Endothelial cell of umbilical vein (primary cell): Measurements from ENCODE around the gene MYD88.

Experiments used
- CTCF ChIP-seq, 2 donors: IDR thresholded peaks; 1 replicate in 1 of 2; 2 replicates in 1 of 2; pipeline ENCODE4 v1.5.1; 2011; ENCODE audit warnings: low read length in 2 of 2, mild to moderate bottlenecking in 2 of 2, moderate library complexity in 2 of 2, control low read depth in 1 of 2, inconsistent platforms in 1 of 2, low read depth in 1 of 2; ENCODE audit not compliant: insufficient read depth in 1 of 2; ENCODE audit errors: extremely low read depth in 1 of 2
- EZH2 ChIP-seq: IDR thresholded peaks from 2 replicates; pipeline ENCODE4 v1.6.1; 2012; ENCODE audit warnings: borderline replicate concordance, low read depth, mild to moderate bottlenecking, moderate library complexity, low read length, inconsistent platforms; ENCODE audit not compliant: severe bottlenecking
- POLR2A ChIP-seq: IDR thresholded peaks from 2 replicates; pipeline ENCODE4 v1.6.1; 2012; ENCODE audit warnings: low read depth, mild to moderate bottlenecking, control low read depth, low read length

GRCh38 chr3:38136393-38136776 is 2.1 kb upstream of the MYD88 start:
- no peak for TF ChIP-seq CTCF (IDR thresholded peaks at IDR 0.05; ENCODE audit: extremely low read depth in 1 of 2, insufficient read depth in 1 of 2, low read depth in 1 of 2, low read length in 2 of 2)
- TF ChIP-seq EZH2, result no peak
- no peak for TF ChIP-seq POLR2A
